Measurements from ENCODE around the gene ARHGAP21.

ARHGAP21 gene

DNA sequence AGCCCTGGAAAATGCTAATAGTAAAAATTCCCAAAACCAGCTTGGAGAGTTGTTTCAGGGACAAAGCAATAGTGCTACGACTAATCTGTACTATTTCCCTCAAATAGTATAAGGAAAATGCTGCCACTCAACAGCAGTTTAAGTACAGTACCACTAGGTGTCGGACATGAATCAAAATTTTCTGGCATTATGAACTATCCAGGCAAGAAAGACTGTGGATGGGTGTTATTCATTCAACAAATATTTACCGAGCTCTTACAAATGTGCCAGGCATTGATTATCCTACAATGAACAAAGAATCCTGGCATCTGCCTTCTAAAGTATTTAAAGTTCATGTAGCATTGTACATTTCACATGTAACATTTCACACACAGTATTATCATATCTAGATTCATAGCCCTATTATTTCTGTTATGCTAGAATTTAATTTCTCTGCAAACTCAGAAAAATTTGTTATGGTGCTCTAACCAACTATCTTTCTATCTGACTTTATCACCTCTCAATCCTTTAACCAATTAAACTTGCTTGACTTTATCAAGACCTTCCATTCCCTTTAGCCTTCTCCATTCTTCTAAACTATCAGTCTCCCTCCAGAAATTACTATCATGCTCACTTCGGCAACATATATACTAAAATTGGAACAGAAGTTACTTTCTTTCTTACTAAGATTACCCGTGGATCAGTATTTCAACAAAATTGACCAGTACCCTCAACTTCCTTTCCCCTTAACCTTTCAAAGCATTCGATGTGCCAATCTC lies 80.6 kb downstream of the ARHGAP21 start:
- Histone ChIP-seq H3K4me3 (ENCODE audit: low read length, poor library complexity, severe bottlenecking) (no peak overlapping the region), H3K27me3 (ENCODE audit: insufficient read depth, low read length, poor library complexity, severe bottlenecking) (no peaks in the 10 kb centered on the region), H3K9me2 (replicated peaks; ENCODE audit: low read depth, low read length) (no peaks in the 10 kb centered on the region), H3F3A (ENCODE audit: low read depth) (no peaks in the 10 kb centered on the region), H3K79me2 (ENCODE audit: insufficient read depth, low read length) (peaks cover 3% of the 10 kb centered on the region; the same call in 1 of the 2 replicates), H2AFZ (ENCODE audit: low read length) (no peak overlapping the region), H3K36me3 (ENCODE audit: insufficient read depth, low read length) (no peaks in the 10 kb centered on the region), H3K9me3 (ENCODE audit: insufficient read depth, low read depth, low read length) (no peaks in the 10 kb centered on the region), H3K9ac (ENCODE audit: low read depth, low read length, poor library complexity, severe bottlenecking) (no peak overlapping the region), H3K4me2 (ENCODE audit: low read depth, low read length, poor library complexity, severe bottlenecking) (no peak overlapping the region), H4K20me1 (ENCODE audit: insufficient read depth, low read length, poor library complexity, severe bottlenecking) (no peaks in the 10 kb centered on the region), H3K4me1 (ENCODE audit: insufficient read depth, low read length, poor library complexity, severe bottlenecking) (peaks cover 7% of the 10 kb centered on the region)
- no peak for TF ChIP-seq EZH2phosphoT487 (IDR thresholded peaks at IDR 0.05; ENCODE audit: borderline replicate concordance)
- TF ChIP-seq, protein P1, sequence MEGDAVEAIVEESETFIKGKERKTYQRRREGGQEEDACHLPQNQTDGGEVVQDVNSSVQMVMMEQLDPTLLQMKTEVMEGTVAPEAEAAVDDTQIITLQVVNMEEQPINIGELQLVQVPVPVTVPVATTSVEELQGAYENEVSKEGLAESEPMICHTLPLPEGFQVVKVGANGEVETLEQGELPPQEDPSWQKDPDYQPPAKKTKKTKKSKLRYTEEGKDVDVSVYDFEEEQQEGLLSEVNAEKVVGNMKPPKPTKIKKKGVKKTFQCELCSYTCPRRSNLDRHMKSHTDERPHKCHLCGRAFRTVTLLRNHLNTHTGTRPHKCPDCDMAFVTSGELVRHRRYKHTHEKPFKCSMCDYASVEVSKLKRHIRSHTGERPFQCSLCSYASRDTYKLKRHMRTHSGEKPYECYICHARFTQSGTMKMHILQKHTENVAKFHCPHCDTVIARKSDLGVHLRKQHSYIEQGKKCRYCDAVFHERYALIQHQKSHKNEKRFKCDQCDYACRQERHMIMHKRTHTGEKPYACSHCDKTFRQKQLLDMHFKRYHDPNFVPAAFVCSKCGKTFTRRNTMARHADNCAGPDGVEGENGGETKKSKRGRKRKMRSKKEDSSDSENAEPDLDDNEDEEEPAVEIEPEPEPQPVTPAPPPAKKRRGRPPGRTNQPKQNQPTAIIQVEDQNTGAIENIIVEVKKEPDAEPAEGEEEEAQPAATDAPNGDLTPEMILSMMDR (conservative IDR thresholded peaks at IDR 0.05; ENCODE audit: low read length), result peak; percentile 88

DNA sequence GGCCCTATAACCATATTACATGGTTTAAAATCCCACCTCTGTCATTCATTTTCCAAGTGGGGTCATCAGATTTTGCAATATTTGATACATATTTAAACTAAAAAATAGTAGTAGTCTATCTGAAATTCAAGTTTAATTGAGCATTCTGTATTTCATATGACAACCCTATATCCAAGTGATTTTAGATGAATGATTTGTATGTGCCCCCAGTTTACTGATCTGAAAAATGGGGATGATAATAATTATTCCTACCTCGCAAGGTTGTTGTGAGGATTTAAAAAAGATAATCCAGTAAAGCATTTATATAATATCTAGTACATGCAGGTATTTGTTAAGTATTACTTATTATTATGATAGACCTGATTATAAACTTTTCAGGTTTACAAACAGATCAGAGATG lies 84.6 kb downstream of the ARHGAP21 start:
- no peaks in the 10 kb centered on the region for H4K20me1 ChIP-seq (ENCODE audit: insufficient read depth, low read length, poor library complexity, severe bottlenecking)
- TF ChIP-seq, protein P1 (conservative IDR thresholded peaks at IDR 0.05; ENCODE audit: low read length), result no peak
- TF ChIP-seq EZH2phosphoT487 (IDR thresholded peaks at IDR 0.05; ENCODE audit: borderline replicate concordance), result no peak
- no peak overlapping the region for H3K4me3 ChIP-seq (ENCODE audit: low read length, poor library complexity, severe bottlenecking)
- no peaks in the 10 kb centered on the region for H3K9me2 ChIP-seq (replicated peaks; ENCODE audit: low read depth, low read length)
- H3K79me2 ChIP-seq (ENCODE audit: insufficient read depth, low read length), result no peaks in the 10 kb centered on the region
- no peak overlapping the region for H2AFZ ChIP-seq (ENCODE audit: low read length)
- no peaks in the 10 kb centered on the region for H3K27me3 ChIP-seq (ENCODE audit: insufficient read depth, low read length, poor library complexity, severe bottlenecking)
- H3K9me3 ChIP-seq (ENCODE audit: insufficient read depth, low read depth, low read length), result no peaks in the 10 kb centered on the region
- H3K4me2 ChIP-seq (ENCODE audit: low read depth, low read length, poor library complexity, severe bottlenecking), result no peak overlapping the region
- no peak overlapping the region for H3K9ac ChIP-seq (ENCODE audit: low read depth, low read length, poor library complexity, severe bottlenecking)
- H3K4me1 ChIP-seq (ENCODE audit: insufficient read depth, low read length, poor library complexity, severe bottlenecking), result no peaks in the 10 kb centered on the region
- no peaks in the 10 kb centered on the region for H3F3A ChIP-seq (ENCODE audit: low read depth)
- no peaks in the 10 kb centered on the region for H3K36me3 ChIP-seq (ENCODE audit: insufficient read depth, low read length)

DNA sequence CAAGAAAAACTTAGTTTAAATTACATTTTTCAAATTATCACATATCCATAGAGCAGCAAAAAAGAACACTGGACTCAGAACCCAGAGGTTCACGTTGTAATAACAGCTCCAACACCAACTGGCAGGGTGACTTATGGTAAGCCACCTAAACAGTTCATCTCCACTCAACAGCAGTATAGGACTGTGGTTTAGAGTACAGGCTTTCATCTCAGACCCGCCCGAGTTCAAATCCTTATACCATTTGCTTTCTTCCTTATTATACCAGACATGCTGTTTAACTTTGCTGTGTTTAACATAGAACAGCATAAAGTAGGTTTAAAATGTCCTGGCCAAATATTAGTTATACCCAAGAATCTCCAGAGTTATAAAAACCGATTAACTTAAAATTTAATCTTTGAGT lies 97.9 kb downstream of the ARHGAP21 start:
- H3K27me3 ChIP-seq (ENCODE audit: insufficient read depth, low read length, poor library complexity, severe bottlenecking), result no peaks in the 10 kb centered on the region
- H4K20me1 ChIP-seq (ENCODE audit: insufficient read depth, low read length, poor library complexity, severe bottlenecking), result no peaks in the 10 kb centered on the region
- H3K4me2 ChIP-seq (ENCODE audit: low read depth, low read length, poor library complexity, severe bottlenecking), result no peak overlapping the region
- no peaks in the 10 kb centered on the region; the same call in 1 of the 2 replicates for H3F3A ChIP-seq (ENCODE audit: low read depth)
- no peak overlapping the region for H3K9ac ChIP-seq (ENCODE audit: low read depth, low read length, poor library complexity, severe bottlenecking)
- no peak overlapping the region for H3K4me3 ChIP-seq (ENCODE audit: low read length, poor library complexity, severe bottlenecking)
- H3K4me1 ChIP-seq (ENCODE audit: insufficient read depth, low read length, poor library complexity, severe bottlenecking), result peaks cover 11% of the 10 kb centered on the region
- H3K79me2 ChIP-seq (ENCODE audit: insufficient read depth, low read length), result no peaks in the 10 kb centered on the region
- TF ChIP-seq, protein P1 (conservative IDR thresholded peaks at IDR 0.05; ENCODE audit: low read length), result no peak
- TF ChIP-seq EZH2phosphoT487 (IDR thresholded peaks at IDR 0.05; ENCODE audit: borderline replicate concordance), result no peak
- no peaks in the 10 kb centered on the region for H3K9me2 ChIP-seq (replicated peaks; ENCODE audit: low read depth, low read length)
- no peaks in the 10 kb centered on the region for H3K9me3 ChIP-seq (ENCODE audit: insufficient read depth, low read depth, low read length)
- no peak overlapping the region for H2AFZ ChIP-seq (ENCODE audit: low read length)
- H3K36me3 ChIP-seq (ENCODE audit: insufficient read depth, low read length), result peaks cover 2% of the 10 kb centered on the region; the same call in 1 of the 2 replicates

Data from Loucy (cell line).